WI38 (cell line): ENCODE data around the gene CLSTN2.

Source experiments
- H3K4me3 ChIP-seq: 2 replicates; pipeline ENCODE4 v1.5.1; 2011; ENCODE audit warnings: low read depth, mild to moderate bottlenecking, control low read depth, low read length
- CTCF ChIP-seq: IDR thresholded peaks from 2 replicates; pipeline ENCODE4 v1.5.1; 2012; ENCODE audit warnings: low read depth, mild to moderate bottlenecking, control low read depth, low read length

The CLSTN2 gene

GRCh38 chr3:140186421-140186920 lies 251.5 kb downstream of the CLSTN2 start:
- H3K4me3 ChIP-seq = no peak overlapping the region
- TF ChIP-seq CTCF = no peak

GRCh38 chr3:140187028-140187427 lies 252.0 kb downstream of the CLSTN2 start:
- no peak overlapping the region for H3K4me3 ChIP-seq

GRCh38 chr3:140187656-140188221 lies 252.8 kb downstream of the CLSTN2 start:
- H3K4me3 ChIP-seq = no peak overlapping the region
- TF ChIP-seq CTCF = no peak

More at GRCh38 chr3:140187028-140187427, 252.0 kb downstream of the CLSTN2 start:
- no peak for TF ChIP-seq CTCF

GRCh38 chr3:140188285-140188684 lies 253.3 kb downstream of the CLSTN2 start:
- H3K4me3 ChIP-seq = no peak overlapping the region
- TF ChIP-seq CTCF = no peak

- H3K4me3 ChIP-seq = no peak overlapping the region
- no peak for TF ChIP-seq CTCF
Observed at GRCh38 chr3:140189267-140189666, 254.3 kb downstream of the CLSTN2 start.

- no peak for TF ChIP-seq CTCF
- H3K4me3 ChIP-seq = no peak overlapping the region
Observed at GRCh38 chr3:140189976-140190375, 255.0 kb downstream of the CLSTN2 start.

GRCh38 chr3:140196970-140197369 lies 262.0 kb downstream of the CLSTN2 start:
- no peak for TF ChIP-seq CTCF
- no peak overlapping the region for H3K4me3 ChIP-seq
